ENCODE measurements around the gene KDM4C. TPM values are rescaled to one million over a fixed set of nuclear protein-coding genes. Genes with fewer than 3 reads are reported as not detected.

The KDM4C gene
- total and polyA plus RNA-seq, 10 donors, result 11.1 to 85.5 (median 61.9) TPM

GRCh38 chr9:7085357-7085756 is 327.6 kb downstream of the KDM4C start:
- Histone ChIP-seq H3K27me3 (replicated peaks in 1 of 7) (no peaks in the 10 kb centered on the region), H3K36me3 (peaks cover 0 to 65% (median 13%) of the 10 kb centered on the region in 6 donors), H3K27ac (no peak overlapping the region), H3K4me3 (no peak overlapping the region), H3K9me3 (no peaks in the 10 kb centered on the region), H3K4me1 (peaks cover 0 to 6% (median 2%) of the 10 kb centered on the region in 6 donors)
- TF ChIP-seq CTCF (IDR thresholded peaks at IDR 0.05 in 8 of 11, conservative IDR thresholded peaks at IDR 0.05 in 3 of 11), result no peak
- no peak for TF ChIP-seq POLR2A (IDR thresholded peaks at IDR 0.05)
- TF ChIP-seq POLR2AphosphoS5 (IDR thresholded peaks at IDR 0.05), result no peak
- WGBS, 5 donors, result 74 to 95% (median 94%) methylated on average over 4 of the region's 4 CpGs
- no peak for DNase-seq
- intact Hi-C loops (cut with DNase I; ENCODE audit: low total_unique reads), result no loop called here

GRCh38 chr9:7086389-7086788 is 328.6 kb downstream of the KDM4C start:
- H3K9me3 ChIP-seq, result no peaks in the 10 kb centered on the region
- 94 to 99% (median 97%) methylated on average over 3 of the region's 3 CpGs for WGBS, 5 donors
- H3K27ac ChIP-seq, result no peak overlapping the region
- intact Hi-C loops (cut with DNase I; ENCODE audit: low total_unique reads), result no loop called here
- TF ChIP-seq POLR2AphosphoS5 (IDR thresholded peaks at IDR 0.05) (no peak), CTCF (IDR thresholded peaks at IDR 0.05 in 8 of 11, conservative IDR thresholded peaks at IDR 0.05 in 3 of 11) (no peak), POLR2A (IDR thresholded peaks at IDR 0.05) (no peak)
- peaks cover 0 to 58% (median 13%) of the 10 kb centered on the region in 6 donors for H3K36me3 ChIP-seq
- H3K4me3 ChIP-seq, result no peak overlapping the region
- H3K27me3 ChIP-seq (replicated peaks in 1 of 7), result no peaks in the 10 kb centered on the region
- no peak for DNase-seq
- H3K4me1 ChIP-seq, result peaks cover 0 to 6% (median under 1%) of the 10 kb centered on the region in 6 donors

GRCh38 chr9:7088611-7089010 is 330.8 kb downstream of the KDM4C start:
- Histone ChIP-seq H3K4me1 (peaks cover 0 to 6% (median 0%) of the 10 kb centered on the region in 6 donors), H3K27me3 (replicated peaks in 1 of 7) (no peaks in the 10 kb centered on the region), H3K27ac (no peak overlapping the region), H3K9me3 (no peaks in the 10 kb centered on the region), H3K36me3 (peaks cover 0 to 60% (median 9%) of the 10 kb centered on the region in 6 donors), H3K4me3 (no peak overlapping the region)
- no peak for DNase-seq
- TF ChIP-seq POLR2A (IDR thresholded peaks at IDR 0.05) (no peak), CTCF (IDR thresholded peaks at IDR 0.05 in 8 of 11, conservative IDR thresholded peaks at IDR 0.05 in 3 of 11) (no peak), POLR2AphosphoS5 (IDR thresholded peaks at IDR 0.05) (no peak)
- WGBS, 5 donors, result 70 to 86% (median 79%) methylated on average over 3 of the region's 3 CpGs
- intact Hi-C loops (cut with DNase I; ENCODE audit: low total_unique reads), result no loop called here

- WGBS, 5 donors, result 77 to 88% (median 85%) methylated on average over 5 of the region's 5 CpGs
- DNase-seq, result no peak
- TF ChIP-seq CTCF (IDR thresholded peaks at IDR 0.05 in 8 of 11, conservative IDR thresholded peaks at IDR 0.05 in 3 of 11) (no peak), POLR2AphosphoS5 (IDR thresholded peaks at IDR 0.05) (no peak)
- Histone ChIP-seq H3K4me3 (no peak overlapping the region), H3K27ac (no peak overlapping the region), H3K36me3 (peaks cover 0 to 60% (median 9%) of the 10 kb centered on the region in 6 donors), H3K9me3 (no peaks in the 10 kb centered on the region), H3K4me1 (peaks cover 0 to 6% (median under 1%) of the 10 kb centered on the region in 6 donors), H3K27me3 (replicated peaks in 1 of 7) (no peaks in the 10 kb centered on the region)
- intact Hi-C loops (cut with DNase I; ENCODE audit: low total_unique reads), result no loop called here
These were observed 331.8 kb downstream of the KDM4C start for GRCh38 chr9:7089406-7090193.
